HG03558 (cell line): Measurements from ENCODE around the gene GNB3.

ENCODE experiments used
- ATAC-seq: cut with Tn5 transposase; IDR thresholded peaks from one replicate; pipeline ENCODE4 v1.9.1; 2021; ENCODE audit warnings: moderate number of reproducible peaks; ENCODE audit not compliant: unreplicated experiment; ENCODE audit errors: extremely low read depth

GNB3 gene

DNA sequence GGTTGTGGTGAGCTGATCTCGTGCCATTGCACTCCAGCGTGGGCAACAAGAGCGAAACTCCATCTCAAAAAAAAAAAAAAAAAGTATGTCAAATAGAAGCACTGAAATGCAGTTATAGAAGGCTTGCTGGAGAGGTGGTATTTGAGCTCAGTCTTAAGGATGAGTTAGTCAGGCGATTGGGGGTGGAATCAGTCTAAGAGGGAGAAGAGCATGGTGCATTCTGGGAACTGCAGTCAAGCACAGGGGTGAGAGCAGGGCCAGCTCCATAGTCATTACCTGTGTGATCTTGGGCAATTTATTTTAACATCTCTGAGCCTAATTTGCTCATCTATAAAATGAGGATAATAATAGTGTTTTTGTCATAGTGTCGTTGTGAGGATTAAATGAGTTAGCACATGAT, 5.9 kb upstream of the GNB3 start:
- no peak for ATAC-seq

- ATAC-seq, result no peak
Measured at GRCh38 chr12:6836851-6837250, 3.9 kb upstream of the GNB3 start.

DNA sequence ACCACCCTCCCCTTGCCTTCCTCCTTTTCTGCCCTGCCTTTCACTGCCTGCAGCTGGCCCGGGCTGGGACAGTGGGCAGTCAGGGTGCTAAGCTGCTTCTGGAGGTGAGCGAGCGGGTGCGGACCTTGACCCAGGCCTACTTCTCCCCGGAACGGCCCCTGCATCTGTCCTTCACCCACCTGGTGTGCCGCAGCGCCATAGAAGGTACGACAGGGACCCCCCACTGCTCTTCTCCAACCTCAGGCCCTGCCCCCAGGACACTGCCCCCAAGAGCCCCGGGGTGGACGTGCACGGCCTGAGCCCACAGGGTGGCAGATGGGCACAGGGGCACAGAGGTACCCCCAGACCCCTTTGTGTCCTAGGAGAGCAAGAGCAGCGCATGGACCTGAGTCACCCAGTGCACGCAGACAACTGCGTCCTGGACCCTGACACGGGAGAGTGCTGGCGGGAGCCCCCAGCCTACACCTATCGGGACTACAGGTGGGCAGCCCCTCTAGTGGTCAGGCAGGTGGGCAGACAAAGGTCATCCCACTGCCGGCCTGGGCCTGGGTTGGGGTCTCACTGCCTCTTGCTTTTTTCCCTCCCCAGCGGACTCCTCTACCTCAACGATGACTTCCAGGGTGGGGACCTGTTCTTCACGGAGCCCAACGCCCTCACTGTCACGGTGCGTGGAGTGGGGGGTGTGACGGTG, 3.2 kb upstream of the GNB3 start:
- no peak for ATAC-seq

GRCh38 chr12:6838854-6839253, 1.9 kb upstream of the GNB3 start:
- no peak for ATAC-seq

- ATAC-seq, result no peak
Measured at GRCh38 chr12:6839482-6840201, 1.1 kb upstream of the GNB3 start.

DNA sequence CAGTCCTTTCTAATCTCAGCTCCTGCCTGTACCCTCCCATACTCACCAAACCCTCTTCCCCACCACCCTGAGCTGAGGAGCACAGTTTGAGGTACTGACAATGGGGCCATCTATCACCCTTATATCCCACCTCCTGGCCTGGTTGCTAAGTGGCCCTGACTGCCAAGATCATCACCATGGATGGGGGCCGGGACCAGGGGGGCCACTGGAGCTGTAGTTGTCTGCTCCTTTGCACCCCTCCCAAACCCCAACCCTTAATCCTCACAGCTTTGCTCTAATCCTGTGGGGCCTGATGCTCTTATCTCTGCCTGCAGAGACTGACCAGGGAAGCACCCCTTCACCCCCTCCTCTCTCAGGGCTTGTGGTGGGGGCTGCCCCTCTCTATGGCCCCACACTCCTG, 395 bp upstream of the GNB3 start:
- ATAC-seq, result no peak

- ATAC-seq, result no peak
Measured at GRCh38 chr12:6842075-6842474, 1.4 kb downstream of the GNB3 start.

- ATAC-seq, result no peak
Measured at GRCh38 chr12:6843118-6843902, 2.6 kb downstream of the GNB3 start.

DNA sequence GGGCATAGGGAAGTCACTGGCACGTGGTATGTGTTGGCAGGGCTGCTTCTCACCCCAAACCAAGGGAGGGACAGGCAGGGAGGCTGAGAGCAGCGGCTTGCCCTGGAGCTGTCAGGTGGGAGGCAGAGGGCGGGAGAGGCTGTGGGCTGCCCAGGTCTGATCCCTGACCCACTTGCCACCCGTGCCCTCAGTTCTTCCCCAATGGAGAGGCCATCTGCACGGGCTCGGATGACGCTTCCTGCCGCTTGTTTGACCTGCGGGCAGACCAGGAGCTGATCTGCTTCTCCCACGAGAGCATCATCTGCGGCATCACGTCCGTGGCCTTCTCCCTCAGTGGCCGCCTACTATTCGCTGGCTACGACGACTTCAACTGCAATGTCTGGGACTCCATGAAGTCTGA, 4.7 kb downstream of the GNB3 start:
- no peak for ATAC-seq

DNA sequence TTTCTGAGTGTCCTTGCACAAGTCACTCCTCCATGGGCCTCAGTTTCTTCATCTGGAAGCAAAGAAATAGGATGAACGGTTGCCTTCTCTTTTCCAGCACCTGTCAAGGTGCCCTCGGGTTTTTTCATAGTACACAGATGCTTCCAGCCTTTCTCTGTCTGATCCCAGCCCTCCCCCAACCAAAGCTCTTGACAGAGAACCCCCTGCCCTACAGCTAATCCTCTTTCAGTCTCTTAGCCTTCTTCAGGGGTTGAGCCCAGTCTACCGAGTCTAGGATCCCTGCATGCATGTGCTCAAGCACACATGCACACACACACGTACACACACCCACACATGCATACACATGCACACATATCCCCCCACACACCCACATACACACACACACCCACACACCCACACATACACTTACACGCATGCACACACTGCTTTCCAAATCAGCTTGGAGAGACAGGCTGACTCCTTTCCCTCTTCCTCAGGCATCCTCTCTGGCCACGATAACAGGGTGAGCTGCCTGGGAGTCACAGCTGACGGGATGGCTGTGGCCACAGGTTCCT, 5.7 kb downstream of the GNB3 start:
- no peak for ATAC-seq

GRCh38 chr12:6847676-6848075, 7.0 kb downstream of the GNB3 start:
- no peak for ATAC-seq

GRCh38 chr12:6849427-6849826, 8.7 kb downstream of the GNB3 start:
- no peak for ATAC-seq

- ATAC-seq, result no peak
Measured at GRCh38 chr12:6849976-6850560, 9.3 kb downstream of the GNB3 start.

GRCh38 chr12:6850796-6851152, 10.0 kb downstream of the GNB3 start:
- ATAC-seq, result no peak

DNA sequence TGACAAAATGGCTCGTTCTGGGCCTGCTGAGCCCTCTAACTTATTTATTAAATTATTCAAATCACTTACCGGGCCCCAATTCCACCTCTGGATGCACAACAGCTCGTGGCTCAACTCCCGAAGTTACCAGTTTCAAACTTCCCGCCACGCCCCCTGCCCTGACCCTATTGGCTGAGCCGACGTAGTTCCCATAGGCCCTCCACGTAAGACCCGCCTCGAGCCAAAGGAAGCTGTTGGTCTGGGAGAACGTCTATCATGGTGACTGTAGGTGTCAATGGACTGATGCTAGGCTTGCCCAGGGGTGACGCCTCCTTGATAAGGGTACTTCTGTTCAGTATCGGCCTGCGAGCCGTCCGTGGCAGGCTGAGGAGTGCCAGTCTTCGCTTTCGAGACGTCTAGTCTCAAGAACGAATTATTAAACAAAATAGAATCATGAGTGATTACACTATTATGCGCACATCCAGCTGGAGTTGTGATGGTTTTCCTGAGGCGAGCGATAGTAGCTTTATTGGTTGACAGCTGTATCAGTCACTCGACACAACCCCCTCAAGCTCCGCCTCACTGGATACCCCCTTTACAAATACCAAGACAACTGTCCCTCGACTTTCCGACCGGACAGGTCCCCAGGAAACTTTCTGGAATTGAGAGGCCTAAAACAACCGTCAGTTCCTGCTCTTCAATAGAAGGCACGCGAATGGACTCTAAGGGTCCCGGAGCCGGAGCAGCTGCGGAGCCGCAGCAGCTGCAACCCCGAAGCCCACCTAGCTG, 10.6 kb downstream of the GNB3 start, which contains the start of gene CDCA3:
Gene CDCA3 (minus strand): TSS at position 134 of the 768 bp plus-strand sequence. CDS start 334 bp downstream, outside the sequence.
- ATAC-seq, result peak; percentile 41

- peak; percentile 63 for ATAC-seq
Measured at GRCh38 chr12:6851921-6852650, 11.4 kb downstream of the GNB3 start, which contains the start of gene USP5. TSS of gene USP5 (plus strand) at chr12:6852150. CDS start at chr12:6852180, 30 bp downstream.

- no peak for ATAC-seq
Measured at GRCh38 chr12:6852651-6853354, 12.1 kb downstream of the GNB3 start.

DNA sequence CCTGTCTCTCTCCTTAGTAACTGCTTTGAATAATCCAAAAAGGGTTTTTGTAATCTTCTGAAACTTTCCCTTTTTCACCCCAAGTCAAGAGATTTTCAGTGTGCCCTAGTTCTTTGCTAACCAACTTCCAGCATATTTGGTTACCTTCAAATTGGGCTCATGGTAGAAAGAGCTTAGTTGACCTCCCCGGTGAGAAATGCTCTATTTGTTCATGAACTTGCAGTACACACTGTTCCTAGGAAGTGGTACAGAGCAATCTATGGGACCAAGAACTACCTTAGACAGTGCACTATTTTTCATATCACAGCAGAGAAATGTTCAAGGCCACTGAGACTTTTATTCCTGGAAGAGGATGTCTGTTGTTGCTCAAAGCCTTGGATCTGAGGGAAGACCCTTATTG, 12.9 kb downstream of the GNB3 start:
- ATAC-seq, result no peak
